GM20000 (cell line): ENCODE data around the gene TSPAN4.

Experiments
- DNase-seq: peaks from one replicate; pipeline ENCODE4 v3.0.0; 2012; ENCODE audit warnings: low spot score
- TF ChIP-seq, protein P1 (sequence below): IDR thresholded peaks from 2 replicates; pipeline ENCODE4 v1.5.1; 2012; ENCODE audit warnings: mild to moderate bottlenecking, control low read depth; ENCODE audit errors: extremely low read depth, missing control alignments

Gene TSPAN4

GRCh38 chr11:834371-835316 is 8.0 kb upstream of the TSPAN4 start:
- TF ChIP-seq, protein P1, sequence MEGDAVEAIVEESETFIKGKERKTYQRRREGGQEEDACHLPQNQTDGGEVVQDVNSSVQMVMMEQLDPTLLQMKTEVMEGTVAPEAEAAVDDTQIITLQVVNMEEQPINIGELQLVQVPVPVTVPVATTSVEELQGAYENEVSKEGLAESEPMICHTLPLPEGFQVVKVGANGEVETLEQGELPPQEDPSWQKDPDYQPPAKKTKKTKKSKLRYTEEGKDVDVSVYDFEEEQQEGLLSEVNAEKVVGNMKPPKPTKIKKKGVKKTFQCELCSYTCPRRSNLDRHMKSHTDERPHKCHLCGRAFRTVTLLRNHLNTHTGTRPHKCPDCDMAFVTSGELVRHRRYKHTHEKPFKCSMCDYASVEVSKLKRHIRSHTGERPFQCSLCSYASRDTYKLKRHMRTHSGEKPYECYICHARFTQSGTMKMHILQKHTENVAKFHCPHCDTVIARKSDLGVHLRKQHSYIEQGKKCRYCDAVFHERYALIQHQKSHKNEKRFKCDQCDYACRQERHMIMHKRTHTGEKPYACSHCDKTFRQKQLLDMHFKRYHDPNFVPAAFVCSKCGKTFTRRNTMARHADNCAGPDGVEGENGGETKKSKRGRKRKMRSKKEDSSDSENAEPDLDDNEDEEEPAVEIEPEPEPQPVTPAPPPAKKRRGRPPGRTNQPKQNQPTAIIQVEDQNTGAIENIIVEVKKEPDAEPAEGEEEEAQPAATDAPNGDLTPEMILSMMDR = no peak
- no peak for DNase-seq

GRCh38 chr11:836274-836673 is 6.4 kb upstream of the TSPAN4 start:
- TF ChIP-seq, protein P1 = no peak
- DNase-seq = no peak

GRCh38 chr11:836700-837099 is 6.0 kb upstream of the TSPAN4 start:
- TF ChIP-seq, protein P1 = no peak
- no peak for DNase-seq

GRCh38 chr11:837189-837989 is 5.3 kb upstream of the TSPAN4 start:
- TF ChIP-seq, protein P1 = no peak
- DNase-seq = no peak

DNA sequence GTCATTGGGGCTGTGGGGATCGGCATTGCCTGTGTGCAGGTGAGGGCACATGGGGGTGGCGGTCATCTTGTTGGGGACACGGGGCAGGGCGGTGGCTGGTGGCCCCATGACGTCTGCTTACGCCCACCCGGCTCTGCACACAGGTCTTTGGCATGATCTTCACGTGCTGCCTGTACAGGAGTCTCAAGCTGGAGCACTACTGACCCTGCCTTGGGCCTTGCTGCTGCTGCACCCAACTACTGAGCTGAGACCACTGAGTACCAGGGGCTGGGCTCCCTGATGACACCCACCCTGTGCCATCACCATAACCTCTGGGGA is 4.7 kb upstream of the TSPAN4 start:
- no peak for DNase-seq
- TF ChIP-seq, protein P1 = no peak

GRCh38 chr11:838441-839279 is 4.0 kb upstream of the TSPAN4 start:
- TF ChIP-seq, protein P1 = no peak
- DNase-seq = no peak

GRCh38 chr11:839280-839623 is 3.4 kb upstream of the TSPAN4 start:
- no peak for DNase-seq
- TF ChIP-seq, protein P1 = no peak
